IPS-18c (cell line): ENCODE measurements around the gene CDX1.

Experiments used
- H3K4me3 ChIP-seq: 2 replicates; pipeline ENCODE4 v1.7.0; 2013; ENCODE audit warnings: low read depth, mild to moderate bottlenecking, low read length, moderate library complexity; ENCODE audit not compliant: insufficient read depth
- H3K9me3 ChIP-seq: one replicate; pipeline ENCODE4 v1.6.1; 2013; ENCODE audit warnings: mild to moderate bottlenecking, low read length, moderate library complexity; ENCODE audit not compliant: control insufficient read depth, insufficient read depth

Gene CDX1

DNA sequence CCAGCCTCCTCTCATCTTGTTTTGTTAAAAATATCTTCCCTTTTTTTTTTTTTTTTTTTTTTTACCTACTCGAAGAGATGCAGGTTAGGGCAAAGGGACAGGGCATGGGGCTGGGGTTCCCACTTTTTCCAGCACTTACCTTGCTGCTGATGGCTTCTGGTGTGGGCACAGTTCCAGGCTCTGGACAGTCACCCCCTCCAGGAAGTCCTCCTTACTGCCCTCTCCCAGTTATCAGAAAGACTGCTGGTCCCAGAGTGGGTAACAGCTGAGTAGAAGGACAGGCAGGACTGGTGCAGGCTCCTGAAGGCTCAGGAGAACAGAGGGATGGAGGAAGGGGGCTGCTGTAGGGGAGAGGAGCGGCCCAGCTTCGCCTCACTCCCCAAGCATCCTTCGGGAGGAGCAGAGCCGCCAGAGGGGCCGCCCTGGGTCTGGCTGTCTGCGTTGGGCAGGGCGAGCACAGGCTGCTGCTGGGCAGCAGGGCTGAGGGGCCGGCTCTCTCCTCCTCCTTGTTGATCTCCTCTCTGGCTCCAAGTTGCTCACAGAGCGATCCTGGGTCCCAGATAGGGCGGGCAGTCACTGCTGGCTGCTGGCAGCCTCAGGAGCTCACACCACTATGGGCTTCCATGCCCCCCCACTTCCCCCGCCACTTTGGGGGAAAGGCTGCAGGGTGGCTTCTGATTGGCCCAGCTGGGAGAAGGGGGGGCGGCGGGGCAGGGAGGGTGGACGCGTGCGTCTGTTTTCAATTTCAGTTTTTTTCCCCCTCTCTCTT lies 11.1 kb upstream of the CDX1 start, which contains the start of gene PDGFRB:
TSS of gene PDGFRB (minus strand) at position 588 of the 769 bp plus-strand sequence. CDS start 18,798 bp downstream, outside the sequence.
- H3K4me3 ChIP-seq: no peak within 1 kb of the TSS; the same call in 1 of the 2 replicates
- no peaks in the 10 kb centered on the region for H3K9me3 ChIP-seq

- Histone ChIP-seq H3K4me3 (no peak overlapping the region), H3K9me3 (no peaks in the 10 kb centered on the region)
These were observed 10.6 kb upstream of the CDX1 start for GRCh38 chr5:150156027-150156368.

GRCh38 chr5:150156540-150156939 lies 10.0 kb upstream of the CDX1 start:
- Histone ChIP-seq H3K4me3 (no peak overlapping the region), H3K9me3 (no peaks in the 10 kb centered on the region)

GRCh38 chr5:150157168-150157567 lies 9.4 kb upstream of the CDX1 start:
- Histone ChIP-seq H3K4me3 (no peak overlapping the region), H3K9me3 (no peaks in the 10 kb centered on the region)

DNA sequence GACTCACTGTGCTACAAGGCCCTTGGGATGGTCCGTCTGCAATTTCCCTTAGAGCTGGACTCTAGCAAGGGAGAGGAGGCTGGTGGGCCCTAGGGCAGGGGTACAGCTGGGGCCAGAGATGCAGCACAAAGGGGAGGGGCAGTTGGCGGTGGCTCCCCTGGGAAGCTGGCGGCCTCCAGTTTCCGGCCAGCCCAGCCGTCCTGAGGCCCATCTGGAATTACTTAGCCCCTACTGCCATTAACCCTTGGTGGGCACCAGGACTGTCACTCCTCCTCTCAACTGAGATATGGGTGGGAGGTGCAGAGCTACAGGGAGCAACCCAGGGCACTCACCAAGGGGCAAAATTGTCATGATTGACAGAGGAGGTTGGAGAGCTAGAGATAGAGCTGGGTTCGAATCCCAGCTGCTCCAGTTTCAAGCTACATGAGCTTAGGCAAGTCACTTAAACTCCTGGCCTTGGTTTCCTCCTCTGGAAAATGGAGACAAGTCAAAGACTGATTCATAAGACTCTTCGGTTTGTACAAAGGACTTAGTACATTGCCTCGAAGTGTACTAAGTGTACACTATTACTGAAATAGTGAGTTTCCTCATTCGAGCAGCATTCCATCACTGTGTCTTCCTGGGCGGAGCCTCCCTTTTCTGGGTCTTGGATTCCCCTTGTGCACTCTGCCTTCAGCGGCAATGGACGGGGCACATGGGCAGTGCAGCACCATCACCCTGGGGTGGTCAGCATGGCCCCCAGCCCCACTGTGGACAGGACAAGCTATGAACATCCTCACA lies 8.2 kb upstream of the CDX1 start:
- H3K4me3 ChIP-seq: no peak overlapping the region
- H3K9me3 ChIP-seq: no peaks in the 10 kb centered on the region

DNA sequence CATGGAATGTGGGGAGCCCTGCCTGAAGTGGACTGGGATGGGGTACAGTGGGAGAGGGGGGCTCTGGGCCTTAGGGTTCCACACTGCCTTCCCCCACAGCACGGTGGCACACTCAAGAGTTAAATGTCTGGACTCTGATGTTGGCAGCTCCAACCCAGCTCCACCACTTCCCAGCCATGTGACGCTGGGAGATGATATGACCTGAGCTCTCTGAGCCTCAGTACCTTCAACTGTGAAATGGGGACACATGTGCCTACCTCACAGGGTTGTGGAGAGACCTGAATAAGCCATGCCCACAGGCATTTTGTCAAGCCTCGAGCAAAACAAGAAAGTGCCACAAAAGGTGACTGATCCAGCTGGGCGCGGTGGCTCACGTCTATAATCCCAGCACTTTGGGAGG lies 7.5 kb upstream of the CDX1 start:
- Histone ChIP-seq H3K4me3 (no peak overlapping the region), H3K9me3 (no peaks in the 10 kb centered on the region)

- H3K4me3 ChIP-seq: no peak overlapping the region
These were observed 6.8 kb upstream of the CDX1 start for GRCh38 chr5:150159741-150160179.

DNA sequence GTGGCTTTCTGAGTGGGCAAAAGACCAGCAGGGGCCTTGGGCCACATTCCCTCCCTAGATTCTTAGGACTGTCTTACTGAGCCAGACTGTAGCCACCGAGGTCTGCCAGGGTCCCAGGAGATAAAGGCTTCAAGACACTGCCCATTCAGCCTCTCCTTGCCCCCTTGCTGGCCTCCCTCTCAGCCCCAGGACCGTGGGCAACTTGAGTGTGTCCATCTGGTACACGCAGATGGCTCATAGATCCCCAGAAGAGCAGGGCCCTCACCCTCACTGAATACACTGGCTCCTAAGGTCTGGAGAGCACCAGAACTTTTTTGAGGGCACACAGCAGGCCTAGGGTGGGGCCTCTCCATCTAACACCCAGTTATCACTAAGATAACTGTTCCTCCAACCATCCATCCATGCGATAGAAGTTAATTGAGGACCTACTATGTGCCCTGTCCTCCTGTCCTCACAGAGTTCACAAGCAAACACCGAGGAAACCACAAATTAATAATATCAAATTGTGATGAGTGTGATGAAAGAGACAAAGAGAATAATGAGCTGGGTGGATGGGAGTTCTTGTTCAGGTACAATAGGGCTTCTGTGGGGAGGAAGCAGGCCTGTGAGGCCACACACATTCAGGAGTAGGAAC lies 6.0 kb upstream of the CDX1 start:
- Histone ChIP-seq H3K9me3 (no peaks in the 10 kb centered on the region), H3K4me3 (no peak overlapping the region)

More at GRCh38 chr5:150159741-150160179, 6.8 kb upstream of the CDX1 start:
- no peaks in the 10 kb centered on the region for H3K9me3 ChIP-seq

- no peak overlapping the region for H3K4me3 ChIP-seq
These were observed 5.1 kb upstream of the CDX1 start for GRCh38 chr5:150161242-150162141.

DNA sequence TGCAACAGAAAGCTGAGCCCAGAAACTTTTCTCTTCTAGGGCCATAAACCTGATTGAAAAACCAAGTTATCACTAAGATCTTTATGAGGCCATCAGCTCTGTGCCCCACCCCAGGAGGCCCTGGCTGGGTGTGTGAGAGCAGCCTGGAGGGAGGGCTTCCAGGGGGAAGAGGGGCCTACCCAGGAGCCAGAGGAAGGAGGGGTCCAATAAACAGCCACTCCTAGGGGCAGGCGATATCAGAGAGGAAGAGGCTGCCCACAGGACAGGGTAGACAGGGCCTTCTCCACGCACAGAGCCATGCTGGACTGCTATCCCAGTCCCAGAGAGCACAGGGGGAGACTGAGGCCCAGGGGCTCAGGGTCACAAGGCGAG lies 4.5 kb upstream of the CDX1 start:
- Histone ChIP-seq H3K4me3 (no peak overlapping the region), H3K9me3 (peaks cover 2% of the 10 kb centered on the region)

More at GRCh38 chr5:150161242-150162141, 5.1 kb upstream of the CDX1 start:
- no peaks in the 10 kb centered on the region for H3K9me3 ChIP-seq

- no peak overlapping the region for H3K4me3 ChIP-seq
These were observed 3.5 kb upstream of the CDX1 start for GRCh38 chr5:150163035-150163434.

DNA sequence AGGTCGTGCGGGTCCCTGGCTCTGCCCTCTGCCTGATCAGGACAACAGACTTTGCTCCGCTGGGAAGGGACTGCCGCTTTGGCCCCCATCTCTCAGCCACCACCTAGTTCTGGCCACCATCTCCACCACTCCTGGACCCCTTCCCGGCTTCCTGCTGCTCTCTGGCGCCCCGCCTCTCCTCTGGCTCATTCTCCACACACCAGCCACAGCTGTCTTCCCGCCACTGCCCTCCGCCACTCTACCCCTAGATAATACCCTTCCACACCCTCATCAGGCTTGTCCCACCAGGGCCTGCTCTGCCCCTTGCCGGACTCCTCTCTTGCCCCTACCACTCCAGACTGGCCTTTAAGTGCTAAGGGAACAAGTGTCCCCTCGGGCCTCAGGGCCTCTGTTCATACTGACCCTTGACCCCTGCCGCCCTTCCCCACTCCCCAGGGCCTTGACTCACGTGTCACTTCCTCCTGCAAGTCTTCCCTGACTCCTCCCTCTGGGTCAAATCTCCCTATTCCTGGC lies 3.0 kb upstream of the CDX1 start:
- no peak overlapping the region for H3K4me3 ChIP-seq
- peaks cover 2% of the 10 kb centered on the region for H3K9me3 ChIP-seq

More at GRCh38 chr5:150163035-150163434, 3.5 kb upstream of the CDX1 start:
- H3K9me3 ChIP-seq: peaks cover 2% of the 10 kb centered on the region

DNA sequence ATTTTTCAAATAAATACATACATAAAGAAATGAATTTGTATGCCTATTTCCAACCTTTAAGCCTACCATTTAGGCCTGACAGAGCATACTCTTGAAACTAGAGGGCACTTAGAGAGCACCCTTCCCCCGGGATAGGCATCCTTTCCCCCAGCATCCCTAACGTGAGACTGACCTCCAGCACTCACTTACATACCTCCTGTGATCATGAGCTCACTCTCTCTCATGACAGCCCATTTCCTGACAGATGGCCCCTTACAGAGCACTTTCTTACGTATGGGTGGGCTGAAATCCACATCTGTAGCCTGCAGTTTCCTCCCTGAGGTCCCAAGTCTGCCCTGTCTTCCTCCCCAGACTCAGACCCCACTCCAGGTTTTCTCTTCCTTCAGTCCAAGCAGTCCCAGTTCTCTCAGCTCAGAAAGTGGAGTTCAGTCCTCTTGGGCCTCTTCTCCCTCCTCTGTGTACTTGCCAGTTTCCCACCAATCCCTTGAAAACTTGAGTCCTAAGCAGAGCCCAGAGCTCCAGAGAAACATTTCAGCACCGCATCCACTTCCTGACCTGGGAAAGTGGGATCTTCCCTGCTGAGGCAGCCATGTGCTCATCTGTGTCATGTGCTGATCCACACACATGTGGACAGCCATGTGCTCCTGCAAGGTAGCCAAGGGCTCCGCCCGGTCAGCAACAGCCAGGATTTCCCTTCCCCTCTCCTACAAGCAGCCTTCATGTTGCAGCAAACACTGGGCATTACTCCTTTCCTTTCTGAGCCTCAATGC lies 2.2 kb upstream of the CDX1 start:
- Histone ChIP-seq H3K9me3 (peaks cover 2% of the 10 kb centered on the region), H3K4me3 (no peak overlapping the region)

GRCh38 chr5:150166037-150166649 lies 435 bp upstream of the CDX1 start:
- H3K4me3 ChIP-seq: no peak overlapping the region; the same call in 1 of the 2 replicates
- H3K9me3 ChIP-seq: peaks cover 2% of the 10 kb centered on the region

DNA sequence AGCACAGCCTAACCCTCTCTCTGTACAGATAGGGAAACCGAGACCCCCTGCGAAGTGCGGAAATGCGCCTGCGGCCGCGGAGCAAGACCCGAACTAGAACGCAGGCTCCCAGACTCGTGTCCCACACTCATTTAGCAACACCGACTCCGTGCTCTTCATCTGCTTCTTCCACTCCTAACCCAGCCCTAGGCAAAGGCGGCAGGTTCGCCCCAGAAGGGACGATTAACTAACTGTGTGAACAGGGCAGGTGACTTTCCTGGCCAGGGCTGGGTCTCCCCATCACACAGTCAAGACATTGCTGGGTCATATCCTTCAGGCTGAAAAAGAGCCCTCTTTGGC lies 903 bp downstream of the CDX1 start:
- peaks cover 2% of the 10 kb centered on the region for H3K9me3 ChIP-seq
- H3K4me3 ChIP-seq: peak overlapping the region; percentile 24; the same call in 1 of the 2 replicates

GRCh38 chr5:150167908-150168307 lies 1.3 kb downstream of the CDX1 start:
- H3K9me3 ChIP-seq: peaks cover 2% of the 10 kb centered on the region
- no peak overlapping the region for H3K4me3 ChIP-seq
